Inferior parietal cortex (tissue), 1 donor: ENCODE results near the gene CDK14.

Experiments used
- DNase-seq: peaks from one replicate; pipeline ENCODE4 v3.0.0-alpha.2; 2016; ENCODE audit errors: extremely low spot score

Gene CDK14

DNA sequence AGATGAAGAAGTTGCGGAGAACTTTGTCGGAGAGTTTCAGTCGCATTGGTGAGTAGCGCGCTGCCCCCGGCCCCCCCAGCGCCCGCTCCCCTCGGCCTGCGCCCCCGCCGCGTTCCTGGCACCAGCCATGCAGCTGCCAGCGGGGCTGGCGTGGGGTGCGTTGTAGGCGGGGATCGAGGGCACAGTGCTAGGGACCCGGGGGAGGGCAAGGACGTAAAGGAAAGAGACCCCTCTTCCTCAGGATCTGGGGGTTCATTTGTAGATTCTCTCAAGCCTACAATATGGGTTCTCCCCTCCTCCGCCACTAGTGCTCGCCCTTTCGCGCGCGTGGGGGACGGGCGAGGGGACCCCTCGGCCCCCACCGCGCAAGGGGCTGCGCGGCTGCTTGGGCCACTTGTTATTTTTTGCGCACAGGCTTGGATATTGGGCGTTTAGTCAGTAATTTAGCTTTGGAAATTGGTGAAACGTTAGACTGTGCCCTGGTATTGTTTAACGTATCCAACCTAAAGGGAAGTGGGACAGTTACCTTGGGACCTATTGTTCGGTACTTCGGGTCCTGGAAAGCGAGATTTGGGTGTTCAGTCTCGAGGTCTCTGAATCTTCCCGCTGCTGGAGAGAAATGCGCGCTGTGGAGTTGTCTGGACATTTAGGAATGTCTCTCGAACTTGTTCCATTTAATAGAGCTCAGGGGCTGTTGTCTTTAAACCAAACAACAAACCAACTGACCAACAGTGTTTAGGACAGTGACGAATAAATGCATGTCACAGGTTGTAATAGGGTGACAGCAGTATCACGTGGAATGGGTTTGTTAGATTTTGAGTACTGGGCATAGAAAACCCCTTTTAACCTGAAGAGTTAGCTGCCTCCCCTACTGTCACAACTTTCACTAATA is 796 bp downstream of the CDK14 start:
- DNase-seq = no peak

DNA sequence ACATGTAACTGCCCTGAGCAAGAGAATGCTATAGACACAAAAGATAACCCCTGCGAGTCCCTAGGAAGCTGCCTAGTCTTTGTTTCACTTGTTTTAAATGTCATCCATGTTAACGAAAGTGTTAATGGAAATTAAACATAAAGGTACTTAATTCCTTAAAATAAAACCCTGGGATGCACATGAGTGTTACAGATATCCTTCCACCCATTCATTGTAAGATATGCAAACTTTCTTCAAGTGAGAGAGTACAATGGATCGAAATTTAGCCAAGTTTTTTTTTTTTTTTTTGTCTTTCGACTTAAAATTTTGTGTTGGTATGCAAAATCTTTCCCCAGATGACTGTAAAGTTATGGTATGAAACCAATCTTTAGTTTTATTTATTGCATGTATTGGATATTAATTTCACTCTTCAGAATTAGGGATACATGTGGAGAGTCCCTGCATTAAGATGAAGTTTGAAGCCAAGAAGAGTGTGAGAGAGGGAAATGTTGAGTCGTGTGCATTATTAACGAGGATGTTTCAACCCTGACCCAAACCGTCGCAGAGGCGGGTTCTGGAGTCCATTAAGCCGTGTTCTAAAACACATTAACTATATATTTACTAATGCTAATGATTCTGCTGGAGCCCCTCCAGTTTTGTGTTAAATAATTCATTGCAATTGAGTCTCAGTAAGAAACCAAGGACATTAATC is 1.6 kb downstream of the CDK14 start:
- no peak for DNase-seq

DNA sequence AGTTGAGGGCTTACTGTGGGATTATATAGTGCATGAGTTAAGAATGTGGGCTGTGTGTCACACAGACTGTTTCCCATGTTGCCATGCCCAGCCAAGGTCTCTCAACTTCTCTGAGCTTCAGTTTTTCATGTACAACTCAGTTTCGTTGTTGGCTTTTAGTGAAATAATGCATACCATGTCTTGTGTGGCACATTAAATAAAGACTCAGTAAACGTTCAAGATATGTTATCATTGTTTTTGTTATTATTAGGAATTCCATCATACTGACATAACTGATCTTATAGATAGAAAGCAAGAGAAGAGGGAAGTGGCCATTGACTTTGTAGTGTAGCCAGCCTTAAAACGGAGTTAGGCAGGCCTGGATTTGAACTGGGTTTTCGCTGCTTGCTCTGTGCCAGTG is 2.9 kb downstream of the CDK14 start:
- DNase-seq = no peak

DNA sequence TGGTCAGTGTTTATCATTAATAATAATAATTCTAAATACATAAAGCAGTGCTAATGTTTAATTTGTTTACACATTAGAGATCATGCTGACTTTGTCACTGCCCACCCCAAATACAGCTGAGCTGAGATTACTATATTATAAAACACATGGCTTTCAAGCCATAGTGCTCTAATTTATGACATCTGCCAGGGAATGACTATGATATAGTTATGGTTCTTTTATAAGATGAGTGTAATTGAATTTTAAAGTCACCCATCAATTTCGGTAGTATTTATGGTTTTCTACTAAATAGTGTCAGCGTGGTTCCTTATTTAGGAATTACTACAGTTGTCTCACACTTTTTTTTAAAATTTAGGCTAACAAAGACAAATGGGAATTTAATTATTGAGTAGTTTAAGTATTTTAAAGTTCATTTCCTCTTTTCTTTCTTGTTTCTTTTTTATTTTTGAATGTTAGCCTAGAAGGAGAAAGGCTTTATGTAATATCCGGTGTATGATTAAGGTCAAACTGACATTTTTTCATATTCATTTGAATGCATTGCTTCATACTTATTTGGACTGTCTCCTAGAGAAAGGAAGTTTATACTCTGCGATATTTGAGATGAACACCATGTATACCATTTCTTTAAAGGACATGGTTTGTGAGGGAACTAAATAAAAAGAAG is 3.9 kb downstream of the CDK14 start:
- no peak for DNase-seq

DNA sequence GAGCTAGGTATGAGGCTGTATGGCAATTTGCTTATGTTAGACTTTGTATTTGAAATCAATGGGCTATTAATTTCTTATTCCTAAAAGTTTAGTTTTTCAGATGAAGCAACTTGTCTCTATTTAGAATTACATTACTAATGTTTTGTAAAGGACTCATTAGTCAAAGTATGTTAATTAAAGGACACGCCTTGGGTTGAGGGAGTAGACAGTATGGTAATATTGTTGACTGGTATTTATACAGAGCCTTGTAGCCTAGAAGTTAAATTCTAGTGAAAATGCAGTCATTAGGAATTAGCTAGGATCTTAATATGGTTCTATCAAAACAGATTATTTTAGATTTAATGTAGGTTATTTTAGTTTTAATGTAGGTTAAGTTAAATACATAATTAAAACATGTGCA is 6.2 kb downstream of the CDK14 start:
- no peak for DNase-seq

DNA sequence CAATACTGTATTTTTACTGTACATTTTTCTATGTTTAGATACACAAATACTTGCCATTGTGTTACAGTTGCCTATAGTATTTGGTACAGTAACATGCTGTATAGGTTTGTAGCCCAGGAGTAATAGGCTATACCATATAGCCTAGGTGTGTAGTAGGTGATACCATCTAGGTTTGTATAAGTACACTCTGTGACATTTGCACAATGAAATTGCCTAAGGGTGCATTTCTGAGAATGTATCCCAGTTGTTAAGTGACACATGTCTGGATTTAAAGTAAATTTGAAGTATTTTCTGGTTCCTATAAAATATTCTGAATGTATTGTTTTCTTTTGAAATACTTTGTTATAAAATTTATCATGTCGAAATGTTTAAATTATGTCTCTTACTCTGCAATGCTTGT is 7.2 kb downstream of the CDK14 start:
- no peak for DNase-seq

GRCh38 chr7:90604383-90604782 is 8.3 kb downstream of the CDK14 start:
- no peak for DNase-seq

- no peak for DNase-seq
These were observed 8.9 kb downstream of the CDK14 start for GRCh38 chr7:90605055-90605454.

GRCh38 chr7:90607196-90607595 is 11.1 kb downstream of the CDK14 start:
- no peak for DNase-seq

DNA sequence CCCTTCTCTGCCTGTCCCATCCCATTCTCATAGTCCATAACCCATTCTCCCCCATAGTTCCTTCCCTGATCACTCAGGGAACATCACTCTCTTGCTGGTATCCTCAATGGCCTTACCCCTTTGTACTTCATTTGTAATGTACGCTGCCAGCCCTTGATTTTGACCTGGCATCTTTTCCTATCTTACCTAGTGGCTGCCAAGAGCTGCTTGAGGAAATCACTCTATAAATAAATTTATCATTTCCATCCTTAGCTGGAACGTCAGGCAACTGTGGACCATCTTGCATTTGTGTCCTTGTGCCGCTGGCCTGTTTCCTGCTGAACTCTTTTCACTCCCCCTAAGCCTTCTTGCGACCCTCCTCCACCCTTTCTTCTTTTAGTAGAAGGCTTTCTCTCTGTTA is 14.0 kb downstream of the CDK14 start:
- DNase-seq = no peak

- no peak for DNase-seq
These were observed 15.0 kb downstream of the CDK14 start for GRCh38 chr7:90611115-90611514.

DNA sequence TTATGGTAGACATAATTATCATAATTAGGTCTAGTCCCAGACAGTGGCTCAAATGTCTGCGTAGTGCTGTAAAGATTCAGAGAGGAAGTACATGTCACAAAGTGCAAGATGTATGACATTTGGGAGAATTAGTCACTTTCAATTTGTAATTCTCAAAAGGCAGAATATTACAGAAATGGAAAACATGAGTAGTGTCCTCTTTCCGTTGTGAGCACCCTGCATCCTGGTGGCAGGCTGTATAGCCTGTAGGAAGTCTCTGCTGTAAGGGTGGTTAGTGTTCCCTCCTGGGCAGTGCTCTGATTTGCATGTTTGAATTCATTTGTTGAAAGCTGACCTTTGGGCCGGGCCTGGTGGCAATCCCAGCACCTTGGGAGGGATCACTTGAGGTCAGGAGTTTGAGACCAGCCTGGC is 17.0 kb downstream of the CDK14 start:
- DNase-seq = no peak

- DNase-seq = no peak
These were observed 21.3 kb downstream of the CDK14 start for GRCh38 chr7:90617442-90617841.

GRCh38 chr7:90618876-90619275 is 22.8 kb downstream of the CDK14 start:
- DNase-seq = no peak

GRCh38 chr7:90621125-90621746 is 25.1 kb downstream of the CDK14 start:
- DNase-seq = no peak

DNA sequence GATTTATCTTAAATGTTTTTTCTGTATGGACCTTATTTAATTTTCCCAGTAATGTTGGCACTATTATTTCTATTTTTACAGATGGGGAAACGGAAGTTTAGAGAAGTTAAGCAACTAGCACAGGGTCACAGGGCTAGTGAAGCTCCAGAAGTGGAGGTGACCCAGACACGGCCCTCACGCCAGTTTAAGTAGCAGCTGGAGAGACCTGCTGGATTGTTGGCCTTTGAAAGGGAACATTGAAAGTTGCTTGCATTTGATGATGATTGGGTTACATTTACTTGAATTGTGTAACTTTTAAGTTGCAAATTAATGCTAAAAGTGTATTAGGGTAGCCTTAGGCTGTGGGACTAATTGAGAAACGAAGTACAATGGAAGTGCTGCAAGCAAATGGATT is 25.6 kb downstream of the CDK14 start:
- no peak for DNase-seq

- no peak for DNase-seq
These were observed 26.5 kb downstream of the CDK14 start for GRCh38 chr7:90622670-90623069.

GRCh38 chr7:90624225-90624911 is 28.2 kb downstream of the CDK14 start:
- no peak for DNase-seq

GRCh38 chr7:90625051-90625450 is 28.9 kb downstream of the CDK14 start:
- no peak for DNase-seq

- no peak for DNase-seq
These were observed 29.4 kb downstream of the CDK14 start for GRCh38 chr7:90625562-90625961.

DNA sequence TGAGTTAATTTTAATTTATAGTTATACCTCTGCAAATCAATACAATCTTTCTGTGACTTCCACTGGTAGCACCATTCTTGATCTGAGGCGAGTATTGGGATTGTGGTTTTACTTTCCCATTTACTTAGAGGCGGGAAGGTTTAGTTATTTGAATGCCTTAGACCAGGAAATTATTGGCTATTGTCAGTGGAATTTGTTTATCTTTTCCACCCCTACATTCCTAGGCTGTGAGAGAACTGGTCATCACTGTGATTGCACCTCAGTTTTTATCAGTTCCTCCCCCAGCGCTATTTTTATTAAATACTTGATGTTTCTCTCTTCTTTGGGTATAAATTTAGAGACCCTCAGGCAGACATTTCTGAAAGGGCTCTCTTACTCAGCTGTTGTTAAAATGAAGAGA is 29.9 kb downstream of the CDK14 start:
- no peak for DNase-seq
